ENCODE results near the gene TK2. TPM values are rescaled to one million over a fixed set of nuclear protein-coding genes. Genes with fewer than 3 reads are reported as not detected.
A peak's percentile ranks its signal among the peaks of the same experiment; 100 is the strongest.

TK2 gene
- total RNA-seq, 8 experiments from 2014 or later, result 7.1 to 38.4 (median 18.8) TPM

DNA sequence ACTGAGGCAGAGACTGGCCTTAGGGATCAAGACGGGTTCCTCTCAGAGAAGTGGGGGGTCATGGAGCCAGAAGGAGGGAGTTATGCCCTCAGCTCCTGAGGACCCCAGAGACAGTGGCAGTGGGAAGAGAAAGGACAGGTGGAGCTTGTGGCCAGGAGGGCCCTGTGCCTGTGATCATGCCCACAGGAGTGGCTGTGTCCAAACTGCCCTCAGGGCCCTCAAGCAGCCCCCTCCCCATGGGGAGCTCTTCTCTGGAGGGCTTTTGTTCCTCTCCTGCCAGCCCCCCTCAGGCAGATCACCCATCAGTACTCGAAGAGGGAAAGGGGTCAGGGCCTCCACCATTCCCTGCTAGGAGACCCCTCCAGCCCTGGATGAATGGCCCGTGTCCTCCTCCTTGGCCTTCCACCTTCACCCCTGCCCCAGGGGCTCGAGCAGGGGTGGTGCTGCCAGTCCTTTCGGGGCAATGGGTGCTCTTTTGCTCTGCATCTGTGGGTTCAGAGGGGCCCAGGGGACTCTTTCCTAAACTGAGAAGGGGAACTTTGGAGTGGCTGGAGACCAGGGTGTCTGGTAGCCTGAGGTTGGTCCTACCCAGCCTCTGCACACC is 70.2 kb downstream of the TK2 start:
- H3K4me3 ChIP-seq, result no peak overlapping the region
- in situ Hi-C loops (cut with MboI; ENCODE audit: low pct_unique_long_range_greater_than_20kb in 2 of 9, low sequenced_read_pairs in 9 of 9, unreplicated experiment in 9 of 9), result loop anchor here in 1 of 9 experiments (10.0 kb wide), 1 partner anchor 75 kb away; no protein-coding TSS in a partner anchor
- no peak for ATAC-seq (replicated peaks in 6 of 8)
- no peaks in the 10 kb centered on the region for H3K4me1 ChIP-seq (replicated peaks in 1 of 2)
- WGBS, 10 experiments, result 40 to 57% methylated on average over 1 of the region's 5 CpGs; no CpG with 5 or more reads in 8 of the 10 experiments
- no peak overlapping the region for H3K27ac ChIP-seq

DNA sequence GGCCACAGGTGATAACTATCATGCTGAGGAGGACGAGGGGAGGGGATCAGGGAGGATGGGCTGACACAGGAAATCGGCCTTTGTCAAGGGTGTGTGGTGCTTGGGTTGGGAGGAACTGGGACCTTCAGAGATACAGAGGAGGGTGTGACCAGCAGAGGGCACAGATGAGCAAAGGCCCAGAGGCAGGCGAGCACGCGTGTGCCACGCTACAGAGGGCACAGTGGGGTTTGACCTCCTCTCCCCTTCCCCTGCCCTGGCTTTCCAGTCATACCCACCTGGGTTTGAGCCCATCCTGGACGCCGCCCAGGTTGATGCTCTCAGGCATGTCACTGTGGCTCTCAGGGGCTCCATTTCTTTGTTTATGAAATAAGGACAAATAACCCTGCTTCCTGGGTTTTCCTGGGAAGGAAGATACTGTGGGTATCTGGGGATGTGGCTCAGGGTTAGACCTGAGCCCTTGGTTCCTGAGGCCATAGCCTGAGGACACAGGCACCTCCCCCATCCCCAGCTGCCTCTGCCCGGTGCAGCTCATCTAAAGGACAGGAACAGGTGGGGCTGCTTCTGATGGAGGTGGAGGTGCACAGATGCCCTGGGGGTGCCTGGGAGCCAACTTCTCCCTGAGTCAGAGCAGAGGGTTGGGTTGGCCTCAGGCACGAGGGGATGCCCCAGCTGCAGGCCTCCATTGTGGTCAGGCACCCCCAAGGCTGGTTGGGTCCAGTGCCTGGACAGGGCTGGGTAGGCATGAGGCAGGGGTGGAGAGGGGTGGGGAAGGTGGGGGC is 71.0 kb downstream of the TK2 start:
- Histone ChIP-seq H3K4me3 (no peak overlapping the region), H3K4me1 (replicated peaks in 1 of 2) (no peaks in the 10 kb centered on the region), H3K27ac (no peak overlapping the region)
- in situ Hi-C loops (cut with MboI; ENCODE audit: low pct_unique_long_range_greater_than_20kb in 2 of 9, low sequenced_read_pairs in 9 of 9, unreplicated experiment in 9 of 9), result loop anchor here in 1 of 9 experiments (10.0 kb wide), 1 partner anchor 74 kb away; no protein-coding TSS in a partner anchor
- WGBS, 10 experiments, result 0 to 68% (median 33%) methylated on average over 2 to 6 of the region's 10 CpGs; no CpG with 5 or more reads in 6 of the 10 experiments
- peak in 4 of 8 experiments; percentile 19 to 88 (median 80) for ATAC-seq (replicated peaks in 6 of 8)

DNA sequence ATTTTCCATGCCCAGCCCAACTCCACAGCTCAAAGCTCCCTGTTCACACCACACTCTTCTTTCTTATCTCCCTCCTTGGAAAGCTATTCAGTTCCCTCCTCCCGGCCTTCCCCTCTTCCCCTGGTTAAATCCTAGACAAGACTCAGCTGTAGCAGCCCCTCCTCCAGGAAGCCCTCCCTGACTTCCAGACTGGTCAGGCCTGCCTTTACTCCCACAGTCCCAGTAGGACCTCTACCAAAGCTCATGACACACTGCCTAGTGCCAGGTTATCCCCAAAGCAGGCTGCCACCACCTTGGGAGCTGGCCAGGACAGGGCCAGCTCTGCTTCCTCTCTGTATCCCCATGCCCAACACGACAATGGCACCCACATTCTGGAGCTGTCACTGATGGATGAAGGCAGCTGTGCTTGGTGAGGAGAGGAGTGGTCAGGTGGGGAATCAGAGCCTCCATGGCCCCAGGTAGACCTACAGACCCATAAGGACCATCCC is 72.8 kb downstream of the TK2 start:
- Histone ChIP-seq H3K27ac (no peak overlapping the region), H3K4me1 (replicated peaks in 1 of 2) (no peaks in the 10 kb centered on the region), H3K4me3 (no peak overlapping the region)
- ATAC-seq (replicated peaks in 6 of 8), result no peak
- 20 to 63% (median 60%) methylated on average over 1 of the region's 2 CpGs; no CpG with 5 or more reads in 7 of the 10 experiments for WGBS, 10 experiments
- in situ Hi-C loops (cut with MboI; ENCODE audit: low pct_unique_long_range_greater_than_20kb in 2 of 9, low sequenced_read_pairs in 9 of 9, unreplicated experiment in 9 of 9), result loop anchor here in 1 of 9 experiments (10.0 kb wide), 1 partner anchor 72 kb away; no protein-coding TSS in a partner anchor

DNA sequence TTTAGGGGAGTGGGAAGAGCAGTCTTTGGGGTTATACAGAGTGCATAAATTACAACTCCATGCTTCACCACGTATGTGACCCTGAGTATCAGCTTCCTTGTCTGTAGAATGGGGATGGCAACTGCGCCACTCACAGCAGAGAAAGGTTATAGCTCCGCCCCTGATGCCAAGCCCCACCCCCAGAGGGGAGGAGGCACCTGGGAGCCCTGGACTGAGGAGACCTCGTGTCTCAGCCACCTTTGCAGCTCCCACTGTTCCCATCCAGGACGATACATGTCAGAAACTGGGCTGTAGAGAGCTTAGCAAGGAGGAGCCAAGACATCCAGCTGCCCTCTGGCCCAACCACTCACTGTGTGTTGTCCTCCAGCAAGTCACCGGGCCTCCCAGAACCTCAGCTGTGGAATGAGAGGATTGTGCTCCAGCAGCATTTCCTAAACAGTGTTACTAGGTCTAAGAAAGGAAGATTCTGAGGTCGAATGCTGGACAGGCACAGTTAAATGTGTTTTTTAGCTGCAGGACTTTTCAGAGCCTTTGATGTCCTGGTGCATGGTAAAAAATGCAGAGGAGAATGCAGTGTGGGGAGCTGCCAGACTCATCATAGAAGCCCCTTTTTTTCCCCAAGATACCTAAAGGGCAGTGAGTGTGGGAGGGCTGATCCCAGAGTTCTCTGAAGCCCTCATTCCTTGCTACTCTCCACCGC is 73.4 kb downstream of the TK2 start:
- peak in 1 of 8 experiments; percentile 12 for ATAC-seq (replicated peaks in 6 of 8)
- Histone ChIP-seq H3K4me1 (replicated peaks in 1 of 2) (no peaks in the 10 kb centered on the region), H3K4me3 (no peak overlapping the region), H3K27ac (no peak overlapping the region)
- in situ Hi-C loops (cut with MboI; ENCODE audit: low pct_unique_long_range_greater_than_20kb in 2 of 9, low sequenced_read_pairs in 9 of 9, unreplicated experiment in 9 of 9), result loop anchor here in 1 of 9 experiments (10.0 kb wide), 1 partner anchor 72 kb away; no protein-coding TSS in a partner anchor
- 27 to 100% (median 46%) methylated on average over 1 to 6 of the region's 8 CpGs; no CpG with 5 or more reads in 1 of the 10 experiments for WGBS, 10 experiments

DNA sequence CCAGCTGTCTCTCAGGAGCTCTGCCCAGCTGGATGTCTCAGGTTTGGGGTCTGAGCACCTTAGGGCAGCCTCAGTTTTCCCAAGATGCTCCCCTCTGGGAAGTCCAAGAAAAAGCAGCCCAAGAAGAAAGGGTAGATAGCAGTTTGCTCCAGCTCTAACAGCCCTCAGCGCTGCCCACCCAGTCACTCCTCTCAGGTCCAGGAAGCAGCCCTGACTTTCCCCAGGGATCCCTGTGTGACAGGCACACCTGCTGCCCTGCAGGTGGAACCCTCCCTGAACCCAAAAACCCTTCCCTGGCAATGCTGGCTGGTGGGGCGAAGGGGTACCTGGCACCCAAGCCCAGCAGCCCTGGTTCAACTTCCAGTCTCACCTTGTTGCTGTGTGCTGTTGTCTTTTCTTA is 74.7 kb downstream of the TK2 start:
- Histone ChIP-seq H3K4me3 (no peak overlapping the region), H3K4me1 (replicated peaks in 1 of 2) (no peaks in the 10 kb centered on the region), H3K27ac (no peak overlapping the region)
- in situ Hi-C loops (cut with MboI; ENCODE audit: low pct_unique_long_range_greater_than_20kb in 2 of 9, low sequenced_read_pairs in 9 of 9, unreplicated experiment in 9 of 9), result loop anchor here in 1 of 9 experiments (10.0 kb wide), 1 partner anchor 70 kb away; no protein-coding TSS in a partner anchor
- ATAC-seq (replicated peaks in 6 of 8), result no peak
- 80 to 100% (median 92%) methylated on average over 1 to 2 of the region's 2 CpGs; no CpG with 5 or more reads in 4 of the 10 experiments for WGBS, 10 experiments

DNA sequence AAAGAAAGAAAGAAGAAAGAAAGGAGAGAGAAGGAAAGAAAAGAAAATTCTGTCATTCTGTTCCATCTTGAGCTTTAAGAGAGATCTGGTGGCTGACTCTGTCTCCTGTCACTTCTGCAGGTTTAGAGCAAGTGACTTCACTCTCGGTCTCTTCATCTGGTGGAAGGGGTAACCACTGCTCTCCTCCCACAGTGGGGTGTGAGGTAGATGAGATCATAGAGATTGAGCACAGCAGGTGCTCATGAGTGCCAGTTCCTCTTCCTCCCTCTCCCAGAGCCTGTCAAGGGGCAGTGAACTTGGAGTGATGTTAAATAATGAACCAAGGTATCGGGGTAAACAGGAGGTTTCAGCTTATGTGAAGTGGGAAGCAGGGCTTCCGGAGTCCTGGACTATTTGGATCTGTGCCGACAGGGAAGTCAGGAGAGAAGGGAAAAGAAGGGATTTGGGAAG is 75.1 kb downstream of the TK2 start:
- 23 to 81% (median 60%) methylated on average over 1 to 4 of the region's 4 CpGs; no CpG with 5 or more reads in 1 of the 10 experiments for WGBS, 10 experiments
- no peak overlapping the region for H3K27ac ChIP-seq
- in situ Hi-C loops (cut with MboI; ENCODE audit: low pct_unique_long_range_greater_than_20kb in 2 of 9, low sequenced_read_pairs in 9 of 9, unreplicated experiment in 9 of 9), result loop anchor here in 1 of 9 experiments (10.0 kb wide), 1 partner anchor 70 kb away; no protein-coding TSS in a partner anchor
- no peak overlapping the region for H3K4me3 ChIP-seq
- H3K4me1 ChIP-seq (replicated peaks in 1 of 2), result no peaks in the 10 kb centered on the region
- no peak for ATAC-seq (replicated peaks in 6 of 8)

DNA sequence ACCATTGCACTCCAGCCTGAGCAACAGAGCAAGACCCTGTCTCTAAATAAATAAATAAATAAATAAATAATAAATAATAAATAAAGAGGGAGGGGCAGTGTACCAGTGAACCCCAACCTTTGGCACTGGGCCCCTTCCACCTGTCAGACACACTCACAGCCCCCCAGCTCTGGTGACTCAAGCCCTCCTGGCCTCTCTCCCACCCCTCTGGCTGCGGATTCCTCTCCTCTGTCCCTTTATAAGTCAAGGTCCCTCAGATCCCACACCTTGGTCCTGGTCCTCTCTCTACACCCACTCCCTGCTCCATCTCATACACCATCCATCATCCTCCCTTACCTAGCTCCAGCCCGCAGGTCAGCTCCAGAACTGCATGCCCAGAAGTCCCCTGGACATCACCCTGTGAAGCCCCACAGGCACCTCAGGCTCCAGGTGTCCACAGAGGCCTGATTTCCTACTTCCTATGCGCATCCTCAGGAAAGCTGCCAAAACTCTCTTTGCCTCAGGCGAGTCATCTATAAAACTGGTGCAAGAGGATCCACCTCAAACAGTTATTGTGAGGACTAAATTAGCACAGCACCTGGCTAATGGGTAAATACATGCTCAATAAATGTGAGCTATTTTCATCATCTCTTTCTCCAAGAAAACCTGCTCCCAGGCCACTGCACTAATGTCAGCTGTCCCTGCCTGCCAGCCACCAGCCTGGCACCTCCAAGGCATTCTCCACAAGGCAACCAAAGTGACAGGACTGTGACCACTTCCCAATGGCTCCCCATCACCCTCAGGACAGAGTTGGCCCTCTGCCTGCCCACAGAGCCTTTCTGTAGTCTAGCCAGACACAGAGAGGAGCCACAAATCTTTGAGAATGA is 76.0 kb downstream of the TK2 start:
- ATAC-seq (replicated peaks in 6 of 8), result peak in 3 of 8 experiments; percentile 8 to 43 (median 40)
- Histone ChIP-seq H3K4me1 (replicated peaks in 1 of 2) (no peaks in the 10 kb centered on the region), H3K27ac (no peak overlapping the region), H3K4me3 (no peak overlapping the region)
- 37 to 88% (median 75%) methylated on average over 1 to 3 of the region's 4 CpGs; no CpG with 5 or more reads in 4 of the 10 experiments for WGBS, 10 experiments
- in situ Hi-C loops (cut with MboI; ENCODE audit: low pct_unique_long_range_greater_than_20kb in 2 of 9, low sequenced_read_pairs in 9 of 9, unreplicated experiment in 9 of 9), result loop anchor here in 1 of 9 experiments (10.0 kb wide), 1 partner anchor 69 kb away; no protein-coding TSS in a partner anchor

DNA sequence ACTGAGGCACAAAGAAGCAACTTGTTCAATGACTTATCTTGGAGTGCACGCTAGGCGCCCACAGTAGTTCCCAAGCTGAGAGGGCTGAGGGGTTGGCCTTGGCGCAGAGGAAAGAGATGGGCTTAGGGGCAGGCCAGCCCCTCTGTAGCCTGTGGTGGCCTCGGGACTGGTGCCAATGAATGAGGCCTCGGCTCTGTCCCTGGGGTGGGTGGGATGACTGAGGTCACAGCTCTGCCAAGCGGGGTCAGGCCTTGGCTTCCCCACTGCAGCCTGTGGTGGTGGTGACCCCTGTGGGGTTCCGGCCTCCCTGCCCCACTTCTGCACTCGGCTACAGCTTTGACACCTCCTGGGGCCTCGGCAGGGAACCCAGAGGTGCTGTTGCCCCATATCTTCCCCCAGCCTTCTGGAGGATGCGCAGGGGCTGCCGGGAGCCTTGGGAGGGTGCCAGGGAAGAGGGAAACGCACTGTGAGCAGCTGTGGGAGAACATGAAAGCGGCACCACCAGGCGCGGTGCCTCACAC is 76.8 kb downstream of the TK2 start:
- no peak overlapping the region for H3K4me3 ChIP-seq
- WGBS, 10 experiments, result 40 to 100% (median 89%) methylated on average over 1 to 3 of the region's 15 CpGs; no CpG with 5 or more reads in 3 of the 10 experiments
- no peaks in the 10 kb centered on the region for H3K4me1 ChIP-seq (replicated peaks in 1 of 2)
- no peak overlapping the region for H3K27ac ChIP-seq
- no peak for ATAC-seq (replicated peaks in 6 of 8)
- in situ Hi-C loops (cut with MboI; ENCODE audit: low pct_unique_long_range_greater_than_20kb in 2 of 9, low sequenced_read_pairs in 9 of 9, unreplicated experiment in 9 of 9), result loop anchor here in 1 of 9 experiments (10.0 kb wide), 1 partner anchor 68 kb away; no protein-coding TSS in a partner anchor

DNA sequence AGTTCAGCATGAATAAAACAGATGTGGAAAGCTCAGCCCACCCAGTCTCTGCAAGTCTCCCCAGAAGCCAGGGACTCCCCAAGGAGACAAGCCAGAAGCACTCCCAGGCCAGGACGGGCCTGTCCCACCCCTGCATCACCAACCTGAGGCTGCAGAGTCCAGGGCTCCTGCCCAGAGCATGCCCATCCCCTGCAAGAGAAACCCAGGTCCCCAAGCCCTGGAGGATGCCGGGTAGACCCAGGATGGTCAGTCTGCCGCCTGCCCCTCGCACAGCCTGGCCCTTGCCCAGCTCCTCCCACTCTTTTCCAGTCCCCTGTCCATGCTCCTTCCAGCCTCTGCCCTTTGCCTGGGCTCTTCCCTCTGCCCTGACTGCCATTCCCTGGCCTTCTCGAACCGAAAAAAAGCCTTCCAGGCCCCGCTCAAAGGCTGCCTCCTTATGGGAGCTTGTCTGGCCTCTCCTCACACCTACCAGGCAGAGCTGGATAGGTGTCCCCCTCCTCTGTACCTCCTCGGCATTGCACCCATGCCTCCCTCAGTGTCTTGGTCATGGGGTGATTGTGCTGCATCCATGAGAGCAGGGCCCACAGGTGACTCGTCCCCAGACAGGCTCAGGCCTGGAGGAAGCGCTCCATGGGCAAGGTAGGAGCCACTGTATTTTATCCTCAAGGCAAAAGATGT is 78.1 kb downstream of the TK2 start:
- peak in 1 of 8 experiments; percentile 43 for ATAC-seq (replicated peaks in 6 of 8)
- H3K4me1 ChIP-seq (replicated peaks in 1 of 2), result no peaks in the 10 kb centered on the region
- in situ Hi-C loops (cut with MboI; ENCODE audit: low pct_unique_long_range_greater_than_20kb in 2 of 9, low sequenced_read_pairs in 9 of 9, unreplicated experiment in 9 of 9), result loop anchor here in 1 of 9 experiments (10.0 kb wide), 1 partner anchor 67 kb away; no protein-coding TSS in a partner anchor
- H3K27ac ChIP-seq, result no peak overlapping the region
- 80 to 100% (median 89%) methylated on average over 1 to 3 of the region's 10 CpGs; no CpG with 5 or more reads in 5 of the 10 experiments for WGBS, 10 experiments
- no peak overlapping the region for H3K4me3 ChIP-seq

DNA sequence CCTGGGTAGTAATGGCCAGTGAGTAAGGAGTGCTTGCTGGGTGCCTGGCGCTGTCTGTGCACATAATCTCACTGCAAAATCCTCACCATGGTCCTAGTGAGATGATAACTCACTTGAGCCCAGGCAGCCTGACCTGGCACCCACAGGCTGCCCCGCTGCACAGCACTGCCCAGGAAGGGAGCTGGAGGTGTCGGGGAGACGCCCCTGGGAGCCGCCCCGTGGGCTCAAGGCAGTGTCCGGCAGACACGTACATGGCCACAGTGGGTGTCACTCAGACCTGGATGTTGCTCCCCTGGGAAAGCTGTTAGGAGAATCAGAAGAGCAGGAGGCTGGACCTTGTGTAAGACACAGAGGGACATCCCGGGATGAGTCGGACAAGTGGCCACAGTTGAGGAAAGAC is 78.7 kb downstream of the TK2 start:
- Histone ChIP-seq H3K4me1 (replicated peaks in 1 of 2) (no peaks in the 10 kb centered on the region), H3K4me3 (no peak overlapping the region), H3K27ac (no peak overlapping the region)
- in situ Hi-C loops (cut with MboI; ENCODE audit: low pct_unique_long_range_greater_than_20kb in 2 of 9, low sequenced_read_pairs in 9 of 9, unreplicated experiment in 9 of 9), result loop anchor here in 1 of 9 experiments (10.0 kb wide), 1 partner anchor 66 kb away; no protein-coding TSS in a partner anchor
- 90 to 100% (median 96%) methylated on average over 1 to 5 of the region's 10 CpGs; no CpG with 5 or more reads in 4 of the 10 experiments for WGBS, 10 experiments
- no peak for ATAC-seq (replicated peaks in 6 of 8)

DNA sequence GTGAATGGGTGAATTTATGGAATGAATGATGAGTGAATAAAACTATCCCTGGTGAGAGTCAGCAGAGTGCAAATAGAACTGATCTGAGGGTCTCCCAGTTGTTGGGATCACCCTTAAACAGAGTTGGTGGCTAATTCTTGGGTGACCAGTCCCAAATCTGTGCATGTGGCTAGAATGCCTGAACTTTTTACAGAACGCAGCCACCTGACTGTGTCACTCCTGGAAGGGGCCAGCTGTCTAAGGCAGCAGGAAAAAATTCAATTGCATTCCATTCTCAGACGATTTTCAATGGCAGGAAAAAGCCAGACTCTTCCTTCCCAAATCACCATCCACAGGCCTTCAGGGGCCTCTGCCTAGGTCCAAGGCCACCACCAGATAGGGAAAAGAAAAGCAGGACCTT is 79.4 kb downstream of the TK2 start:
- in situ Hi-C loops (cut with MboI; ENCODE audit: low pct_unique_long_range_greater_than_20kb in 2 of 9, low sequenced_read_pairs in 9 of 9, unreplicated experiment in 9 of 9), result loop anchor here in 1 of 9 experiments (10.0 kb wide), 1 partner anchor 66 kb away; no protein-coding TSS in a partner anchor
- H3K4me1 ChIP-seq (replicated peaks in 1 of 2), result no peaks in the 10 kb centered on the region
- WGBS, 10 experiments, result 0 to 100% (median 38%) methylated on average over 1 to 2 of the region's 2 CpGs; no CpG with 5 or more reads in 3 of the 10 experiments
- no peak overlapping the region for H3K27ac ChIP-seq
- H3K4me3 ChIP-seq, result no peak overlapping the region
- no peak for ATAC-seq (replicated peaks in 6 of 8)
